Ectodermal cell (in vitro differentiated cells): ENCODE measurements around the gene PDK2.

Experiments
- H3K27ac ChIP-seq: 2 replicates; pipeline ENCODE4 v1.7.0; 2013; ENCODE audit warnings: mild to moderate bottlenecking, low read depth, low read length; ENCODE audit not compliant: insufficient read depth, poor library complexity, severe bottlenecking
- H3K27me3 ChIP-seq: 2 replicates; pipeline ENCODE4 v1.7.0; 2013; ENCODE audit warnings: mild to moderate bottlenecking, low read length; ENCODE audit not compliant: insufficient read depth, control insufficient read depth, poor library complexity, severe bottlenecking
- H3K36me3 ChIP-seq: one replicate; pipeline ENCODE4 v1.7.0; 2013; ENCODE audit warnings: low read length; ENCODE audit not compliant: control insufficient read depth, insufficient read depth
- H3K4me1 ChIP-seq: one replicate; pipeline ENCODE4 v1.7.0; 2013; ENCODE audit warnings: low read length; ENCODE audit not compliant: control insufficient read depth, insufficient read depth
- H3K4me3 ChIP-seq: 2 replicates; pipeline ENCODE4 v1.7.0; 2013; ENCODE audit warnings: low read depth, low read length, control low read depth; ENCODE audit not compliant: insufficient read depth
- H3K9me3 ChIP-seq: 2 replicates; pipeline ENCODE4 v1.7.0; 2013; ENCODE audit warnings: mild to moderate bottlenecking, low read length, moderate library complexity; ENCODE audit not compliant: control insufficient read depth
- WGBS, 2 experiments: methylation state at CpG; one replicate each; pipeline ENCODE4 v1.1.7; 2013; ENCODE audit warnings: missing lambda C conversion rate in 2 of 2; 5-methylcytosine and 5-hydroxymethylcytosine counted together

Gene PDK2

GRCh38 chr17:50143461-50144176 is 48.5 kb downstream of the PDK2 start:
- H3K4me3 ChIP-seq = no peak overlapping the region
- peaks cover 44% of the 10 kb centered on the region for H3K36me3 ChIP-seq
- WGBS, 2 experiments = 95 to 96% methylated on average over 20 of the region's 20 CpGs
- no peaks in the 10 kb centered on the region for H3K27me3 ChIP-seq
- peaks cover 34% of the 10 kb centered on the region for H3K4me1 ChIP-seq
- no peaks in the 10 kb centered on the region for H3K9me3 ChIP-seq
- H3K27ac ChIP-seq = no peak overlapping the region

DNA sequence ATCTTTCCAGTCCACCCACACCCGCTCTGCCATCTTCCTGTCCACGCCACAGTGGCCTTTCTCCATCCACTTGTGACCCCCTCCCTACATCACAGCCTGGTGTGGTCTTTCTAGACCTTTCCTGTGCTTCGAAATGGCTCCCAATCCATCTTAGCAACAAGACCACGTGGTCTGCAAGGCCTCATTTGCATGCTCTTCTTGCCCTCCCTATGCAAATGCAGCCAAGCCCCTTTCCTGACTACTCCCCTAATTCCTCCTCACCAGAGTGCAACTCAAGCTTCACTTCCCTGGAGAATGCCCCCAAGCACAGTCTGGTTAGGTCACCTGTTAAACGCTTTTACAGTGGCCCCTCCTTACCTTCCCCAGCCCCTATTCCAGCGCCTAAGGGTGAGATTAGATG is 49.2 kb downstream of the PDK2 start:
- H3K36me3 ChIP-seq = peaks cover 38% of the 10 kb centered on the region
- H3K27ac ChIP-seq = no peak overlapping the region
- 87% methylated on average over 6 of the region's 6 CpGs for WGBS, 2 experiments
- no peak overlapping the region for H3K4me3 ChIP-seq
- H3K4me1 ChIP-seq = peaks cover 34% of the 10 kb centered on the region
- H3K9me3 ChIP-seq = no peaks in the 10 kb centered on the region
- H3K27me3 ChIP-seq = peaks cover 3% of the 10 kb centered on the region

DNA sequence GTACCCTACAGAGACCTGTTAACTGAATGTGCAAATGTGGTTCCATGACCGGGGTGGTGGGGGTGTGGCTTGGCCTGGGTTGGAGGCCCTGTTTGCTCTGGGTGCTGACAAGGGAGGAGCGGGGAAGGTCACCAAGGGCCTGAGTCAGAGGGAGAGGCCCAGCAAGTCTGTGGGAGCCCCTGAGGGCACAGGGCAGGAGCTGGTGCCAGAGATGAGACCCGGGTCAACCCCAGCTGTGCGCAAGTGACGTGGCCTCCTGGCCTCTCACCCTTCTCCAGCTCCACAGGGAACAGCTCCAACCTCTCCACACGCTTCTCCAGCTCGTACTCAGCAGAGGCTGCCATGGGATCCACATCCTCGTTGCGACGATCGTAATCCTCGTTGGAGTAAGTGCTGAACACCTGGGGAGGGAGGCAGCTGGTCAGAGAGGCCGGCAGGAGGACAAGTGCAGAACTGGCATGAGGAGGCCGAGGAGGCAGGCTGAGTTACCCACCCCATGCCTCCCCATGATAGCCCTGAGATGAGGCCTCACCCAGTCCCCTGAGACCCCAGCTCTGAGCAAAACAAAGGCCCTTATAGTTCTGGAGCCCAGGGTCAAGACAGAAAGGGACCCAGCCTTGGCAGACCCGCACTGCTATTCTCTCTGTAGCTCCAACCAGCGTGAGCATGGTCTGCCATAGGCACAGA is 49.8 kb downstream of the PDK2 start:
- Histone ChIP-seq H3K27me3 (peaks cover 9% of the 10 kb centered on the region), H3K4me3 (no peak overlapping the region), H3K9me3 (no peaks in the 10 kb centered on the region), H3K27ac (no peak overlapping the region), H3K36me3 (peaks cover 38% of the 10 kb centered on the region), H3K4me1 (peaks cover 34% of the 10 kb centered on the region)
- 91% methylated on average over 16 of the region's 16 CpGs for WGBS, 2 experiments

- peaks cover 28% of the 10 kb centered on the region for H3K4me1 ChIP-seq
- no peaks in the 10 kb centered on the region for H3K9me3 ChIP-seq
- H3K27ac ChIP-seq = no peak overlapping the region
- no peak overlapping the region for H3K4me3 ChIP-seq
- 82 to 85% methylated on average over 11 of the region's 11 CpGs for WGBS, 2 experiments
- peaks cover 33% of the 10 kb centered on the region for H3K36me3 ChIP-seq
- H3K27me3 ChIP-seq = peaks cover 16% of the 10 kb centered on the region
These were observed 50.5 kb downstream of the PDK2 start for GRCh38 chr17:50145532-50146229.

DNA sequence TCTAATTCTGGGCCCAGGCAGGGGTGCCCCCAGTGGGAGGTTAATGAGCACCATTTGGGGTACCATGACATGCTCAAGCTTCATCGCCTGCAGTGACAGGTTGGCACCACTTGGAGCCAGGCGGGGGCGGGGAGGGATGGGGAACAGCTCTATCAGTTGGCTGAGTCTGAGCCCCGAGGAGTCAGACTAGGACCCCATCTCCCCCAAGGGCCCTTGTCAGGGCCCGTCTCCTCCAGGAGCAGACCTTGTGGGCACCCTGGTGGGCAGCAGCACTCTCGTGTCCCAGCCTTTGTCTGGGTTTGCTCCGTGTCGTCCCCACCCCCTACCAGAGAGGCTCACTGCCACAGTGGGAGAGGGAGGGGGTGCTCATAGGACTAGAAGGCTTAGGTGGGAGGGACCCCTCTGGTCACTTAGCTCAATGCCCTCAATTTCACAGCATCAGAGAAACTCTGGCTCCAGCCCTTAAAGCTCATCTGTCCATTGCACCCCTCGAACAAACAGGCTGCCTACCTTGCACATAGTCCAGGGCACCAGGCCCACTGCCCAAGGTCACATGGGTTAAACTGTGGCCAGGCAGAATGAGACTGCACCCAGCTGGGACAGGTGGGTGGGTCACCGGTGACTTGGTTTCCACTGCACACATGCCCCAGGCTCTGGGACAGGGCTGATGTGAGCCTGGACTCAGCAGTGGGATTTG is 51.2 kb downstream of the PDK2 start:
- Histone ChIP-seq H3K9me3 (no peaks in the 10 kb centered on the region), H3K27me3 (peaks cover 16% of the 10 kb centered on the region), H3K27ac (no peak overlapping the region), H3K4me3 (no peak overlapping the region), H3K4me1 (peaks cover 28% of the 10 kb centered on the region), H3K36me3 (peaks cover 27% of the 10 kb centered on the region)
- 68 to 81% methylated on average over 8 to 10 of the region's 10 CpGs for WGBS, 2 experiments

DNA sequence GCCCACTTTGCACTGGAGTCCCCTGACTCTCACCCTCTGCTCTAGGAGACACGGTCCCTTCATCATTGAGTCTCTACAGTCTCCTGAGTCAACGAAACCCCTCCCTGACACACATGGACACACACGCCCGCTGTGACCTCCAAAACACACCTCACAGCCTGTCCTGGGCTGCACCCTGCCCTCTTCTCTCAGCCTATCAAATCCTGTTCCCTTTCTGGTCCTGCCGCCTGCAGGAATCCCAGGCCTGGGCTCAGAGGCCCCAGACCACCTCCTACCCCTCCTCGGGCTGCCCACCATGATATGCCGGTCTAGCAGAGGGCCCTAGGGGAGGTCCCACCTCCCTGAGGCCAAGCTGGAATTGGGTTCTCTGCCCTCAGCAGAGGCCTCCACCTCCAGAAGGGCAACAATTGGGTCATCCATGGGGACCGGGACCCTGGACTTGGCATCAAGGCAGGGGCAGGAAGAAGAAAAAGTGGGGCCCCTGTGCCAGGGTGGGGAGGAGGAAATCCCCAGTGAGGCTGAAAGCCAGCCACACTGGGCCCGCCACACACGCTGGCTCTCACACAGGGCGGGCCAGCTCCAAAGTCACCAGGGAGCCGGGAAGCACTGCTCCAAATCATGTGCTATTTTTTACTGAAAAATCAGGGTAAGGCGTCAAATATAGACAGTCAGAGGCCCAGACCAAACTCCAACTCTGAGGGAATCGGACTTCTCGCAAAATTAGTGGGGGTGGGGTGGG is 51.9 kb downstream of the PDK2 start:
- Histone ChIP-seq H3K4me3 (peak overlapping the region; percentile 10), H3K27me3 (peaks cover 16% of the 10 kb centered on the region), H3K4me1 (peaks cover 28% of the 10 kb centered on the region), H3K36me3 (peaks cover 21% of the 10 kb centered on the region), H3K27ac (no peak overlapping the region), H3K9me3 (no peaks in the 10 kb centered on the region)
- WGBS, 2 experiments = 79 to 80% methylated on average over 13 to 14 of the region's 15 CpGs

GRCh38 chr17:50147841-50148225 is 52.7 kb downstream of the PDK2 start:
- peaks cover 35% of the 10 kb centered on the region for H3K4me1 ChIP-seq
- 32 to 36% methylated on average over 5 of the region's 5 CpGs for WGBS, 2 experiments

GRCh38 chr17:50148226-50149090 is 53.3 kb downstream of the PDK2 start:
- WGBS, 2 experiments = 3 to 5% methylated on average over 25 of the region's 25 CpGs
- Histone ChIP-seq H3K36me3 (peaks cover 14% of the 10 kb centered on the region), H3K9me3 (no peaks in the 10 kb centered on the region), H3K27ac (no peak overlapping the region), H3K4me3 (peak overlapping the region; percentile 70), H3K4me1 (peaks cover 38% of the 10 kb centered on the region), H3K27me3 (peaks cover 16% of the 10 kb centered on the region)

More at GRCh38 chr17:50147841-50148225, 52.7 kb downstream of the PDK2 start:
- peak overlapping the region; percentile 70 for H3K4me3 ChIP-seq
- peaks cover 16% of the 10 kb centered on the region for H3K27me3 ChIP-seq
- peaks cover 15% of the 10 kb centered on the region for H3K36me3 ChIP-seq
- no peaks in the 10 kb centered on the region for H3K9me3 ChIP-seq
- no peak overlapping the region for H3K27ac ChIP-seq

DNA sequence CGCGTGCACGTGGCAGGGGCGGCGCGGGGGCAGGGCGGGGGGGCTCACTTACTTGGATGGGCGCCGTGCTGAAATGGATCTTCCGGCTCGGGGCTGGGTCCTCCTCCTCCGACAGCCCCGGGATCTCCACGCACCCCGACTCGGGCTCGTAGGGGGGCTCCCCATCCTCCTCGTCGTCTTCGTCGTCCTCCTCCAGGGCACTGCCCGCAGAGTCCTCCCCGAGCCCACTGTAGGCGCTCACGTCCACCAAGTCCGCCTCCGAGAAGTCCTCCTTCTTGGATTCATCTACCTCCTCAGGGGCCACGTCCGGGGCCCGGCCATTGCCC is 53.9 kb downstream of the PDK2 start:
- H3K36me3 ChIP-seq = peaks cover 8% of the 10 kb centered on the region
- H3K27me3 ChIP-seq = peaks cover 16% of the 10 kb centered on the region
- 1% methylated on average over 30 of the region's 30 CpGs for WGBS, 2 experiments
- no peaks in the 10 kb centered on the region for H3K9me3 ChIP-seq
- peaks cover 38% of the 10 kb centered on the region for H3K4me1 ChIP-seq
- H3K27ac ChIP-seq = no peak overlapping the region
- H3K4me3 ChIP-seq = peak overlapping the region; percentile 70
